ENCODE data around the gene PYGL.
"Not testable (repeated sequence)": the region's sequence is repeated elsewhere in the genome, so short reads cannot be mapped to it uniquely, and the experiment has no call there.

PYGL gene

GRCh38 chr14:50954811-50955372 is 10.6 kb upstream of the PYGL start:
- peak; percentile 35 for DNase-seq

GRCh38 chr14:50953502-50953901 is 9.2 kb upstream of the PYGL start:
- DNase-seq: no peak

- no peak for DNase-seq
Observed at GRCh38 chr14:50951032-50951431, 6.7 kb upstream of the PYGL start.

GRCh38 chr14:50948205-50948604 is 3.9 kb upstream of the PYGL start:
- no peak for DNase-seq

- no peak for DNase-seq
Observed at GRCh38 chr14:50947446-50947845, 3.2 kb upstream of the PYGL start.

GRCh38 chr14:50946234-50946935 is 2.1 kb upstream of the PYGL start:
- DNase-seq: no peak

GRCh38 chr14:50944647-50945413 is 547 bp upstream of the PYGL start:
- DNase-seq: peak; percentile 57

- DNase-seq: no peak
Observed at GRCh38 chr14:50943261-50943942, 881 bp downstream of the PYGL start.

GRCh38 chr14:50941638-50942037 is 2.6 kb downstream of the PYGL start:
- DNase-seq: not testable (repeated sequence)

- DNase-seq: no peak
Observed at GRCh38 chr14:50941151-50941550, 3.1 kb downstream of the PYGL start.

- no peak for DNase-seq
Observed at GRCh38 chr14:50937800-50938199, 6.5 kb downstream of the PYGL start.

- no peak for DNase-seq
Observed at GRCh38 chr14:50937325-50937724, 7.0 kb downstream of the PYGL start.

- DNase-seq: no peak
Observed at GRCh38 chr14:50936882-50937281, 7.4 kb downstream of the PYGL start.

- DNase-seq: no peak
Observed at GRCh38 chr14:50936016-50936340, 8.3 kb downstream of the PYGL start.

- DNase-seq: no peak
Observed at GRCh38 chr14:50935126-50936015, 8.9 kb downstream of the PYGL start.

- DNase-seq: no peak
Observed at GRCh38 chr14:50932592-50933495, 11.4 kb downstream of the PYGL start.

- DNase-seq: no peak
Observed at GRCh38 chr14:50932156-50932555, 12.1 kb downstream of the PYGL start.

- no peak for DNase-seq
Observed at GRCh38 chr14:50931559-50931958, 12.7 kb downstream of the PYGL start.

- DNase-seq: no peak
Observed at GRCh38 chr14:50929506-50929905, 14.8 kb downstream of the PYGL start.

GRCh38 chr14:50928002-50928635 is 16.2 kb downstream of the PYGL start:
- DNase-seq: no peak

GRCh38 chr14:50926851-50927386 is 17.4 kb downstream of the PYGL start:
- DNase-seq: no peak

All from NCI-H2171 (cell line).